OCI-LY3 (cell line): Measurements from ENCODE around the gene EHMT1.

ENCODE experiments used
- CTCF ChIP-seq: fragments of 200-600, 300-600 bp; sonication (generic); IDR thresholded peaks from 2 replicates; pipeline ENCODE4 v1.5.1; 2014; ENCODE audit warnings: antibody characterized with exemption, low read length, low read depth
- EZH2phosphoT487 ChIP-seq: fragments of 200-600 bp; shearing (Covaris generic); IDR thresholded peaks from 2 replicates; pipeline ENCODE4 v1.6.1; 2018; ENCODE audit warnings: antibody characterized with exemption, mixed run types, low read depth

GRCh38 chr9:137876781-137877386, 258.1 kb downstream of the EHMT1 start:
- TF ChIP-seq CTCF (no peak), EZH2phosphoT487 (no peak)
